Epithelial cell of esophagus (primary cell): Measurements from ENCODE around the gene ACVR1C.
A peak's percentile ranks its signal among the peaks of the same experiment; 100 is the strongest.

Source experiments
- DNase-seq: peaks from one replicate; pipeline ENCODE4 v3.0.0; 2010; ENCODE audit warnings: low read depth
- H3K4me3 ChIP-seq: 2 replicates; pipeline ENCODE4 v1.5.1; 2011; ENCODE audit warnings: mild to moderate bottlenecking, low read length, control low read depth
- CTCF ChIP-seq: IDR thresholded peaks from 2 replicates; pipeline ENCODE4 v1.5.1; 2011; ENCODE audit warnings: low read depth, mild to moderate bottlenecking, low read length, control low read depth, inconsistent platforms; ENCODE audit not compliant: insufficient read depth; ENCODE audit errors: missing control alignments

ACVR1C gene

GRCh38 chr2:157476953-157477709, 151.5 kb downstream of the ACVR1C start:
- peak; percentile 55 for DNase-seq
- no peak for TF ChIP-seq CTCF
- no peak overlapping the region for H3K4me3 ChIP-seq
